Pancreas (tissue), 10 donors: ENCODE measurements around the gene LCN12. TPM values are rescaled to one million over a fixed set of nuclear protein-coding genes. Genes with fewer than 3 reads are reported as not detected.

ENCODE experiments used
- ATAC-seq, 4 donors: fragments of 200-7000 bp; cut with Tn5 transposase; one replicate each; pipeline versions ENCODE4 v1.8.0 to v1.9.1; 2020; ENCODE audit warnings: mild to moderate bottlenecking in 4 of 4, moderate library complexity in 4 of 4
- DNase-seq, 6 donors: peaks; one replicate each; pipeline ENCODE4 v3.0.0-alpha.2; 2020
- FAIRE-seq: peaks from 2 replicates; lab custom pipeline; 2012; peaks lifted over from hg19 to GRCh38; lab: Jason Lieb, UNC
- H3K27ac ChIP-seq, 4 donors: fragments of 200-600 bp; sonication (generic); 1 replicate in 3 of 4; 2 replicates in 1 of 4; pipeline versions ENCODE4 v1.5.0 to v1.8.0; 2020
- H3K27me3 ChIP-seq, 4 donors: fragments of 200-600 bp; one replicate each; pipeline ENCODE4 v1.8.0; 2021
- H3K36me3 ChIP-seq, 3 donors: fragments of 200-600 bp; sonication (generic) in 1 of 3; one replicate each; pipeline versions ENCODE4 v1.5.0 to v1.8.0; 2020 to 2021
- H3K4me1 ChIP-seq, 3 donors: fragments of 200-600 bp; one replicate each; pipeline ENCODE4 v1.8.0; 2021
- H3K4me3 ChIP-seq, 4 donors: fragments of 200-600 bp; sonication (generic) in 2 of 4; one replicate each; pipeline versions ENCODE4 v1.5.0 to v1.8.0; 2020 to 2021
- H3K9me3 ChIP-seq, 4 donors: fragments of 200-600 bp; one replicate each; pipeline ENCODE4 v1.8.0; 2021
- WGBS, 2 donors: extraction: QIAGEN DNeasy Blood & Tissue Kit; methylation state at CpG; one replicate each; pipeline ENCODE4 v1.1.7; 2013; 5-methylcytosine and 5-hydroxymethylcytosine counted together
- intact Hi-C, 3 donors: fragments of 100-400 bp; cut with DNase I; formaldehyde crosslinking; loops; one replicate each; pipeline versions ENCODE4 v1.11.1 to v1.14.2; 2022
- polyA plus RNA-seq, 2 donors: library from polyadenylated mRNA; stranded (reverse); fragments of 200-250 nt; gene quantifications; one replicate each; pipeline ENCODE4 v1.2.3, GENCODE V29; 2013
- total RNA-seq, 6 donors: library from RNA; stranded (reverse); fragmentation: NEBNext Ultra II Directional in 4 of 6; extraction: Animal tissue kit (Norgen Biotek cat#: 25700) in 4 of 6; gene quantifications; one replicate each; pipeline versions ENCODE4 v1.2.1 to v1.2.4, GENCODE V29; 2021 to 2023
- TF ChIP-seq, protein P1 (sequence below), 4 donors: fragments of 200-600 bp; sonication (generic) in 3 of 4; IDR thresholded peaks; one replicate each; pipeline versions ENCODE4 v1.5.0 to v1.8.0; 2021; ENCODE audit warnings: antibody characterized with exemption in 4 of 4
- donor health status: healthy with polysubstance abuse.
- donor health status: DM: no; HTN: no; CAD: no; lungs with moderate emphysema.
- donor health status: DM: no; HTN: no; CAD: no.
- donor health status: control.
- donor health status: control.
- donor health status: Bipolar disorder and iron deficiency.
- donor health status: DM: yes; HTN: yes; CAD: no.
- donor health status: DM: no; HTN: no; CAD: no.
- donor health status: DM: no; HTN: no; CAD: no.
- donor health status: DM: yes; HTN: yes; CAD: no.

The LCN12 gene
- total and polyA plus RNA-seq, 8 donors, result 0.57 to 16.5 (median 3.4) TPM

GRCh38 chr9:136950656-136951276 is 1.3 kb upstream of the LCN12 start:
- H3K4me1 ChIP-seq, result peaks cover 0 to 18% (median 0%) of the 10 kb centered on the region in 3 donors
- 13 to 14% methylated on average over 8 to 9 of the region's 9 CpGs for WGBS, 2 donors
- H3K27me3 ChIP-seq, result no peaks in the 10 kb centered on the region
- no peaks in the 10 kb centered on the region for H3K36me3 ChIP-seq
- H3K4me3 ChIP-seq, result peak overlapping the region; percentile 58 to 71 (median 66)
- intact Hi-C loops, result loop anchor here in 1 of 3 donors (10.0 kb wide), 1 partner anchor 74 kb away; the partner anchor contains the start of gene ABCA2
- TF ChIP-seq, protein P1, sequence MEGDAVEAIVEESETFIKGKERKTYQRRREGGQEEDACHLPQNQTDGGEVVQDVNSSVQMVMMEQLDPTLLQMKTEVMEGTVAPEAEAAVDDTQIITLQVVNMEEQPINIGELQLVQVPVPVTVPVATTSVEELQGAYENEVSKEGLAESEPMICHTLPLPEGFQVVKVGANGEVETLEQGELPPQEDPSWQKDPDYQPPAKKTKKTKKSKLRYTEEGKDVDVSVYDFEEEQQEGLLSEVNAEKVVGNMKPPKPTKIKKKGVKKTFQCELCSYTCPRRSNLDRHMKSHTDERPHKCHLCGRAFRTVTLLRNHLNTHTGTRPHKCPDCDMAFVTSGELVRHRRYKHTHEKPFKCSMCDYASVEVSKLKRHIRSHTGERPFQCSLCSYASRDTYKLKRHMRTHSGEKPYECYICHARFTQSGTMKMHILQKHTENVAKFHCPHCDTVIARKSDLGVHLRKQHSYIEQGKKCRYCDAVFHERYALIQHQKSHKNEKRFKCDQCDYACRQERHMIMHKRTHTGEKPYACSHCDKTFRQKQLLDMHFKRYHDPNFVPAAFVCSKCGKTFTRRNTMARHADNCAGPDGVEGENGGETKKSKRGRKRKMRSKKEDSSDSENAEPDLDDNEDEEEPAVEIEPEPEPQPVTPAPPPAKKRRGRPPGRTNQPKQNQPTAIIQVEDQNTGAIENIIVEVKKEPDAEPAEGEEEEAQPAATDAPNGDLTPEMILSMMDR (IDR thresholded peaks at IDR 0.05), result no peak
- no peaks in the 10 kb centered on the region for H3K9me3 ChIP-seq
- peak overlapping the region; percentile 93 to 94 (median 94) for H3K27ac ChIP-seq
- FAIRE-seq (no peak), DNase-seq (peak in 2 of 6 donors; percentile 54 to 65), ATAC-seq (peak; percentile 19 to 46 (median 22))

DNA sequence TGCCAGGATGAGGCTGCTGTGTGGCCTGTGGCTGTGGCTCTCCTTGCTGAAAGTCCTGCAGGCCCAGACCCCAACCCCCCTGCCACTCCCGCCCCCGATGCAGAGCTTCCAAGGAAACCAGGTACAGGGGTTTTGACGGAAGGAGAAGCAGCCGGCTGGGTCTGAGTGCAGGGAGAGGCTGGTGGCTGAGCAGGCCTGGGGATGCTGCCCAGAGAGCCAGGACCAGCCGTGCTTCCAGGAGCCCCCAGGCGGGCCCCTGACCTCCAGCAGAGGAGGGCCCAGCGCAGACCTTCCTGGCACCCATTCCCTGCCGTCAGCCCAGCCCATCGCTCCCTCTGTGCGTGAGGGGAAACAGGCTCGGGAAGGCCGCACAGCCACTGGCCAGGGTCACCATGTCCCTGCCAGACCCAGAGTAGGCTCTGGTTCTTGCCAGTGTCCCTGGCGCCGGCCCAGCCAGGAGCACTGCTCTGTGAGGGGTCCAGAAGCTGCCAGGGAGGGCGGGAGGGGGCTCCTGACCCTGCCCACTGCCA is 313 bp downstream of the LCN12 start:
- ATAC-seq (no peak), DNase-seq (peak in 2 of 6 donors; percentile 56 to 77), FAIRE-seq (no peak)
- Histone ChIP-seq H3K36me3 (no peaks in the 10 kb centered on the region), H3K27me3 (no peaks in the 10 kb centered on the region), H3K4me3 (no peak overlapping the region), H3K4me1 (peaks cover 0 to 18% (median 0%) of the 10 kb centered on the region in 3 donors), H3K9me3 (no peaks in the 10 kb centered on the region), H3K27ac (peak overlapping the region in 3 of 4 donors; percentile 31 to 42 (median 39))
- intact Hi-C loops, result loop anchor here in 1 of 3 donors (10.0 kb wide), 1 partner anchor 72 kb away; the partner anchor contains the start of gene ABCA2
- TF ChIP-seq, protein P1 (IDR thresholded peaks at IDR 0.05), result no peak
- 58 to 61% methylated on average over 13 to 15 of the region's 15 CpGs for WGBS, 2 donors

GRCh38 chr9:136952876-136953770 is 1.1 kb downstream of the LCN12 start:
- Histone ChIP-seq H3K9me3 (no peaks in the 10 kb centered on the region), H3K4me1 (peaks cover 0 to 17% (median 0%) of the 10 kb centered on the region in 3 donors), H3K4me3 (no peak overlapping the region), H3K27me3 (no peaks in the 10 kb centered on the region), H3K36me3 (no peaks in the 10 kb centered on the region), H3K27ac (peak overlapping the region in 1 of 4 donors; percentile 42)
- no peak for FAIRE-seq
- no peak for ATAC-seq
- TF ChIP-seq, protein P1 (IDR thresholded peaks at IDR 0.05), result no peak
- WGBS, 2 donors, result 90 to 92% methylated on average over 44 of the region's 44 CpGs
- DNase-seq, result peak in 1 of 6 donors; percentile 39
- intact Hi-C loops, result loop anchor here in 1 of 3 donors (10.0 kb wide), 1 partner anchor 72 kb away; the partner anchor contains the start of gene ABCA2

DNA sequence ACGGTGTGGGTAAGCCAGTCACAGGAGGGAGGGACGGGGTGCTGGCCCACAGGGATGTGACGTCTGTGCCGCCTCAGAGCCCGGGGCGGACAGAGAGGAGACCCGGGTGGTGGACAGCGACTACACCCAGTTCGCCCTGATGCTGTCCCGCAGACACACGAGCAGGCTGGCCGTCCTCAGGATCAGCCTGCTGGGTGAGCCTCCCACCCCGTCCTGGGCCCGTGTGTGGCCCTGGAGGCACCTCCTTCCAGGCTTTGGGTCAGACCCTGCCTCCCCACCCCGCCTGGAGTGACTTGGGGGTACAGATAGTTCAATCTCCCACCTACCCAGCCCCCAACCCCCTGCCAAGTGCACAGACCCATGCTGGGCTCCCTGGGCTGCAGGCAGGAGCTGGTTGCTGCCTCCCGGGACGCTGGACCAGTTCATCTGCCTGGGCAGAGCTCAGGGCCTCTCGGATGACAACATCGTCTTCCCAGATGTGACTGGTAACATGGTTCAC is 1.7 kb downstream of the LCN12 start:
- Histone ChIP-seq H3K4me1 (peaks cover 0 to 14% (median 0%) of the 10 kb centered on the region in 3 donors), H3K27ac (no peak overlapping the region), H3K9me3 (no peaks in the 10 kb centered on the region), H3K4me3 (no peak overlapping the region), H3K36me3 (no peaks in the 10 kb centered on the region), H3K27me3 (no peaks in the 10 kb centered on the region)
- intact Hi-C loops, result loop anchor here in 1 of 3 donors (10.0 kb wide), 1 partner anchor 71 kb away; the partner anchor contains the start of gene ABCA2
- no peak for FAIRE-seq
- 79 to 92% methylated on average over 19 of the region's 19 CpGs for WGBS, 2 donors
- TF ChIP-seq, protein P1 (IDR thresholded peaks at IDR 0.05), result no peak
- no peak for ATAC-seq
- peak in 2 of 6 donors; percentile 26 to 76 for DNase-seq
